Amygdala (tissue), 56 donors: ENCODE data around the gene RAPGEF2.
A peak's percentile ranks its signal among the peaks of the same experiment; 100 is the strongest.

Source experiments
- DNase-seq, 56 donors: peaks; one replicate each; lab custom pipeline; 2025; lab: John Stamatoyannopoulos, UW

Gene RAPGEF2

GRCh38 chr4:159129814-159130550 is 27.1 kb downstream of the RAPGEF2 start:
- DNase-seq = no peak

- DNase-seq = no peak
Measured at GRCh38 chr4:159131564-159131963, 28.7 kb downstream of the RAPGEF2 start.

GRCh38 chr4:159134429-159134828 is 31.6 kb downstream of the RAPGEF2 start:
- no peak for DNase-seq

- DNase-seq = no peak
Measured at GRCh38 chr4:159137176-159137575, 34.3 kb downstream of the RAPGEF2 start.

GRCh38 chr4:159138436-159138835 is 35.6 kb downstream of the RAPGEF2 start:
- no peak for DNase-seq

- no peak for DNase-seq
Measured at GRCh38 chr4:159141193-159141592, 38.3 kb downstream of the RAPGEF2 start.

- DNase-seq = peak in 4 of 56 donors; percentile 7 to 10 (median 8)
Measured at GRCh38 chr4:159142241-159142640, 39.4 kb downstream of the RAPGEF2 start.

GRCh38 chr4:159142681-159143384 is 40.0 kb downstream of the RAPGEF2 start:
- no peak for DNase-seq

GRCh38 chr4:159143687-159144086 is 40.8 kb downstream of the RAPGEF2 start:
- DNase-seq = no peak

GRCh38 chr4:159144112-159144694 is 41.3 kb downstream of the RAPGEF2 start:
- no peak for DNase-seq

GRCh38 chr4:159145318-159145991 is 42.6 kb downstream of the RAPGEF2 start:
- no peak for DNase-seq

GRCh38 chr4:159145992-159146330 is 43.1 kb downstream of the RAPGEF2 start:
- DNase-seq = no peak

GRCh38 chr4:159146488-159146887 is 43.6 kb downstream of the RAPGEF2 start:
- no peak for DNase-seq

GRCh38 chr4:159148441-159148840 is 45.6 kb downstream of the RAPGEF2 start:
- DNase-seq = no peak

GRCh38 chr4:159149666-159150065 is 46.8 kb downstream of the RAPGEF2 start:
- no peak for DNase-seq

GRCh38 chr4:159150396-159150795 is 47.5 kb downstream of the RAPGEF2 start:
- no peak for DNase-seq

GRCh38 chr4:159150821-159151390 is 48.0 kb downstream of the RAPGEF2 start:
- DNase-seq = no peak

GRCh38 chr4:159151689-159152088 is 48.8 kb downstream of the RAPGEF2 start:
- DNase-seq = no peak

- no peak for DNase-seq
Measured at GRCh38 chr4:159152181-159152580, 49.3 kb downstream of the RAPGEF2 start.

- DNase-seq = no peak
Measured at GRCh38 chr4:159153669-159154068, 50.8 kb downstream of the RAPGEF2 start.

- DNase-seq = no peak
Measured at GRCh38 chr4:159155119-159155518, 52.2 kb downstream of the RAPGEF2 start.
